Measurements from ENCODE around the gene TBX21.

Gene TBX21

DNA sequence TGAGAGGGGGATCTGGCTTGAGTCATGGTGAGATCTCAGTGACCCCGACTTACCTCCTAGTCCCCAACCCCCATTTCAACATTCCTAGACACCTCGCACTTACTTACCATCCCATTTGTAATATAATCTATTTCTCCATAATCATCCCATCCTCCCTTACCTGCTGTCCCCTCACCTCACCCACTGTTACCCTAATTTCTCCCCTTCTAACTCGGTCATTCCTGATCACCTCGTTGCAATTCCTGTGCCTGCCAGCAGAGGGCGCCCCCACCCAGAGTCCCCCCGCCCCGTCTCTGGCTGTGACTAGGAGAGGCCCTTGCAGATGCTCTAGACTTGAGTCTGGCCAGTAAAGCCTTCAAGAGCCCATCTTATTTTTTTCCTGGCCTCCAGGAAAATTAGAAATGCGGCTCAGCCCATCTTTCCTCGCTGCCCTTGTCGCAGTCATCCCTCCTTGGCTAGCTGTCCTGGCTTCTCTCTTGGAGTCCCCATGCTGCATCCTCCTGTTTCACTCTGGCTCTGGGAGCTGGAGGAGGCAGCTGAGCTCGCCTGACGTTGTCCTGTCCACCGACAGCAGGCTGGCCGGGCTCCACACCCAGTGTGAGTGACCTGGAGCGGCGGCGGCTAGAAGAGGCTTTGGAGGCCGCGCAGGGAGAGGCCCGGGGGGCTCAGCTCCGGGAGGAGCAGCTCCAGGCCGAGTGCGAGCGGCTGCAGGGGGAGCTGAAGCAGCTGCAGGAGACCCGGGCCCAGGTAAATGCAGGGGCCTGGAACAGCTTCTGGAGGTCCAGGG is 34.1 kb upstream of the TBX21 start:
- peak; percentile 81 for DNase-seq

- no peak for DNase-seq
These were observed 33.5 kb upstream of the TBX21 start for GRCh38 chr17:47699536-47699840.

DNA sequence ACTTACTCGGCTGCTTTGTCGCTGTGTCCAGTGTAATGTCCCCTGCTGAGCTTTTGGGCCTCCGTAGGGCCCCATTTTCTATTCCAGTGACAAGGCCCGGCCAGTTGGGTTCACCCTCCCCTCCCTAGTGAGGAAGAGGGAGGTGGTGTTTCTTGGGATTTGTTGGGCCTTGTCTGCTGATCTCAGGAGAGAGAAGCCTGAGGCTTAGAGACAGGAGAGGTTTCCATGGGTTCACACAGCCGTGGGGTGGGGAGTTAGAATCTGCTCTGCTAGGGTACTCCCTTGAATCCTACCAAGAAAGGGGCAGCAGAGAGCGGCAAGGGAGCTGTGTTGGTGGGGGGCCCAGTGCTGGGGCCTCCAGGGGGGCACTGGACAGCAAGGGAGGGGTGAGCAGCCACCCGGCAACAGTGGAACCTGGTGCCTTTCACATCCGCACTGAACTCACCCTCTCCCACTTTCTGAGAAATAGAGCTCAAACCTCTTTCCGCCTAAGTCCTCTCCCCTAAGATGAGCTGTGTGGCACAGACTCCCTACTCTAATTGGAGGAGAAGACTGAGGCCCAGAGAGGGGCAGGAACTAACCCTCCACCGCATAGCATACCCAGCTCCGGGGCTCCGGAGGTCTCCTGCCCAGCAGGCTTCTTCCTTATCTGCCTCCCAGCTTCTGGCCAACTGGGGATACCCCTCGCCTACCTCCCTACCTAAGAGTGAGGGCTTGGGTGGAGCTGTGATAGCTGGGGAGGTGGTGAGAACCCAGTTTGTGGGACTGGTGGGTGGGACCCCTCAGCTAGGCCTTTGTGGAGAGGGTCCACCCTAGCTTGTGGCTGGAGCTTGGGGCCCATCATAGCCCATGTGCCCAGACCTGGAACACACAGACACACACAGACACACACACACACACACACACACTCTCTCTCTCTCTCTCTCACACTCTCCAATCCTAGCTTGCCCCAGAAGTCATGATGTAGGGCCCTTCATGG is 32.3 kb upstream of the TBX21 start:
- DNase-seq: peak; percentile 44

DNA sequence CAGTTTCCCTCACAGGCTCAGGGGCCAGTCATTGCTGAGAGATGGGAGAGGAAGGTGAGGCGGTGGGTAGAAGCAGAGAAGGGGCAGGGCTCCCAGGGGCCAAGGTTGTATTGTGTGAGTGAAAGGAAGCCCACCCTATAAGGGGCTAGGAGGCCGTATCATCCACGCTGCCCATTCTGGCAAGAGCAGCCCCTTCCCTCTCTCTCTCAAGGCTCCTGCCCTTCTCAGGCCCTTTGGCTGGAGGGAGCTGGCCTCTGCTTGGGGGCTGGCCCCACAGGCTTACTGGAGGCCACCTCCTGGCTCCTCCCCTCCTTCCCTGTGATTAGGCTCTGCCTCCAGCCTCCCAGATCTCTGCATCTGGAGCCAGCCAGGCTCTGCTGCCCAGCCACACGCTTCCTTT is 31.4 kb upstream of the TBX21 start:
- no peak for DNase-seq

- no peak for DNase-seq
These were observed 30.5 kb upstream of the TBX21 start for GRCh38 chr17:47702391-47702995.

- DNase-seq: peak; percentile 61
These were observed 29.8 kb upstream of the TBX21 start for GRCh38 chr17:47703191-47703591.

GRCh38 chr17:47703671-47704070 is 29.4 kb upstream of the TBX21 start:
- DNase-seq: no peak

DNA sequence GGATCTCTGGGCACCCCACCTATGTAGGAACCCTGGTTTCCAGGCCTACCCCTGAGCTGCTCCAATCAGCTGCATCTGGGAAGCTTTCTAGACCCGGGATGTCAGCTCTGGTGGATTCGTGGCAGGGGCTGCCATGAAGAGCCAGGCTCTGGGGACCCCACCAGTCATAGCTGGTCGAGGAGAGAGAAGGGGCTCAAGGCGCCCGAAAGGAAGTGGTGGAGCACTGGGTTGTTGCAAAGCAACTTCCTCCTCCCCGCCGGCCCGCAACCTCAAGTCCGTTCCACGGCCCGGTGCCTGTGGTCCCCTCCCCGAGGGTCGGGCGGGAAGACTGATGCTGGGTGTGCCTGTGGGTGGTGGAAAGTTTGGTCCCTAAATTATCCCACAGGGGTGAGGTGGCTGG is 28.9 kb upstream of the TBX21 start:
- no peak for DNase-seq

GRCh38 chr17:47704736-47705135 is 28.3 kb upstream of the TBX21 start:
- no peak for DNase-seq

- no peak for DNase-seq
These were observed 27.2 kb upstream of the TBX21 start for GRCh38 chr17:47705536-47706530.

- no peak for DNase-seq
These were observed 25.8 kb upstream of the TBX21 start for GRCh38 chr17:47707056-47707804.

DNA sequence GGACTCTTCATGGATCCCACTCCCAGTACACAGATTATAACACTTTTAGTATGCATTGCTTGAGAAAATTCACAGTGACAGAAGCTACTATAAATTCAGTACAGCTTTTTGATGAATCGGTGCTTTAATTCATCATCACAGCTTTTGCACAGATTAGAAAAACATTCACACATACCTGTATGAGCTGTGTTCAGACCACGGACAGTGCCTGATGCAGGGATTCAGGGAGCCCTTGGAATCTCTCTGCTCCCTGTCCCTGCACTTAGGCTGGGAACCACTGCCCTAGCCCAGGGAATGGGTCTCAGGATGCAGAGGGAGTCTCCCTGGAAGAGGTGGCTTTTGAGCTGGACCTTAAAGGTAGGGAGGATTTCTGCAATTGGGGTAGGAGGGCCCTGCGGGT is 25.2 kb upstream of the TBX21 start:
- DNase-seq: no peak

DNA sequence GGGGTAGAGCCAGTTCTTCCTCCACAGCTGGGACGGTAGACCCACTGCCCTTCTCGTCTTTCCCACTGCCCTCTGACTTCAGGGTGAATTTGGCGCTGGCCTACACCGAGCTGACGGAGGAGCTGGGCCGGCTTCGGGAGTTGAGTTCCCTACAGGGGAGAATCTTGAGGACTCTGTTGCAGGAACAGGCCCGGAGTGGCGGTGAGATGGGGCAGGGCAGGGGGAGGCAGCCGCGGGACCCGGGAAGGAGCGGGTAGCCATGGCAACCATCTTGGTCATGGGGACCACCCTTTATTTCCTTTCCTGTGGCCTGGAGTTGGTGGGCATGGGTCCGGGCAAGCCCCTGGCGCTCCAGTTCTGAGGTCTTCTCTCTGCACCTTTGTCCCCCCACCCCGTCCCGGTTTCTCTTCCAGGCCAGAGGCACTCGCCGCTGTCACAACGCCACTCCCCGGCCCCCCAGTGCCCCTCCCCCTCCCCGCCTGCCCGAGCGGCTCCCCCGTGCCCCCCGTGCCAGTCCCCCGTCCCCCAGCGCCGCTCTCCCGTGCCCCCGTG is 24.6 kb upstream of the TBX21 start:
- no peak for DNase-seq

- DNase-seq: no peak
These were observed 24.0 kb upstream of the TBX21 start for GRCh38 chr17:47708864-47709541.

GRCh38 chr17:47709594-47709993 is 23.4 kb upstream of the TBX21 start:
- DNase-seq: no peak

DNA sequence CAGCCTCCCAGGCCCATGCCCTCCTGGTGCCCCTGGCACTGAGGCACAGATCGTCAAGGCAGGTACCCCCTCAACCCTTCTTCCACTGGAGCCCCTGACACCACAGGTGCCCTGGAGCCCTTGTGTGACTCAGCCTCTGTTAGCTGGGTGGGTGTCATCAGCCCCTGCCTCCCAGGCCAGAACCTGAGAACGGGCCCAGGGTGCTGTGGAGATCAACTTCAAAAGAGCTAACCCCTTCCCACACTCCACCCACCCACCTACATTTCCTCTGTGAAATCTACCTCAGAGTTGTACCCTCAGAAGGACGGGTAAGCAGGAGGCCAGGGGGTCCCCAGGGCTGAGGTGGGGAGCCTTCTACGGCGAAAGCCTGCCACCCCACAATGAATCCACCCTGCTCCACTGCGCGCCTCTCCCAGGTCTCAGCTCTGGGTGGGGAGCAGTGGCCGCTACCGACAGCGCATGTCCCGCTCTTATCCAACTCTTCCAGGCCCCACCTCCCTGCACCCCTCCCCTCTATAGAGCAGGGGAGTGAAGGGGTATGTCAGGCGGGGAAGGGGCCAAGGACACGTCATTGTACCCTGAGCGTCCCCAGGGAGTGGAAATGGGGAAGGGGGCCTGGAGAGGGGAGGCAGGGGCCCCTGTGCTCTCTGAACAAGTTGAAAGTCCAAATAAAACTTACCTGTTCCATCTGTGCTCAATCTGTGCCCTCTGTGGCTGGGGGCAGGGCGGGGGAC is 21.5 kb upstream of the TBX21 start:
- DNase-seq: no peak

GRCh38 chr17:47712330-47713023 is 20.6 kb upstream of the TBX21 start:
- no peak for DNase-seq

GRCh38 chr17:47713980-47714700 is 18.9 kb upstream of the TBX21 start:
- no peak for DNase-seq
